Fibroblast of skin of right quadriceps (primary cell): Measurements from ENCODE around the gene KCNIP1.

ENCODE experiments used
- DNase-seq: peaks from one replicate; pipeline ENCODE4 v3.0.0-alpha.2; 2013

Gene KCNIP1

GRCh38 chr5:170603578-170604565 lies 100.1 kb downstream of the KCNIP1 start:
- DNase-seq, result peak; percentile 25

DNA sequence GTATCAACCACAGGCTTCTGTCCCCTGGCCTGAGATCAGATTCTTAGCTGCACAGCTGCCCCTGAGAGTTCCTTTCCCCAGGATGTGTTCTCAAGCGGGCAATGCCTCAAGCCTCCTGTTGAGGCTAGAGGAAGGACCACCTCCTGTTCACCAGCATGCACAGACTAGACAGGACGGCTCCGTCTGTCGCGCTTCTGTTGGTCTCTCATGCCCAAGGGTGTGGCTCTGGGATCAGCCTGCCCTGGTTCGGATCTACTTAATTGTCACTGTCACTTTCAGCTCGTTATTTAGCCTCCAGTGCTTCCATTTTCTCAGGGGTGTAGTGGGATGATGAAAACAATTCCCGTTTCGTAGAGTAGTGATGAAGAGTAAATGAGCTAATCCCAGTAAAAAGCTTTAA lies 103.1 kb downstream of the KCNIP1 start:
- DNase-seq, result no peak

DNA sequence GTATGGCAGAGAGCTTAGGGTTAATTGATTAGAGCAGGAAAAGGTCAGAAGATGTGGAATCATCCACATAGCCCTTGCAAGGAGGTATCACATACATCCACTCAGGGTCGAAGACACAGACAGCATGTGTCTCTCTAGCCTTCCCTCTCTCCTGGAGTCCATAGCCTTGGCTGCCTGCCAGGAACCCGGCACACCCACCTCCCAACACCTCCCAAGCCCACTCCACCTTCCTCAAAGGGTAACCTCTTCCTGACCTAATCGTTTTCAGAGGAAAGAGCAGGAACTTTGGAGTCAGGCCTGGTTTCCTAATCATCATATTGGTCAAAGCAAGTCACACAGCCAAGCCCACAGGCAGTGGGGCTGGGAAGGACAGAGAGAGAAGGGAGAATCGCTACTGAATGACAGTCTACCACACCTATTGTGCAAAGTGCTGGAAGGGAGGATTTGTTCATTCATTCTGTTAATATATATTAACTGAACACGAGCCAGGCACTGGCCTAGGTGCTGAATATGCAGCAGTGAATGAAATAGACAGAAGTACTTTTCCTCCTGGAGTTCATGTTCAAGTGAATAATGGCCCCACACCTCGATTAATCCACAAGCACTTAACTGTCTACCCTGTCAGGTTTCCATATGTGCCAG lies 107.8 kb downstream of the KCNIP1 start:
- DNase-seq, result no peak

- no peak for DNase-seq
These were observed 108.4 kb downstream of the KCNIP1 start for GRCh38 chr5:170612256-170612678.

DNA sequence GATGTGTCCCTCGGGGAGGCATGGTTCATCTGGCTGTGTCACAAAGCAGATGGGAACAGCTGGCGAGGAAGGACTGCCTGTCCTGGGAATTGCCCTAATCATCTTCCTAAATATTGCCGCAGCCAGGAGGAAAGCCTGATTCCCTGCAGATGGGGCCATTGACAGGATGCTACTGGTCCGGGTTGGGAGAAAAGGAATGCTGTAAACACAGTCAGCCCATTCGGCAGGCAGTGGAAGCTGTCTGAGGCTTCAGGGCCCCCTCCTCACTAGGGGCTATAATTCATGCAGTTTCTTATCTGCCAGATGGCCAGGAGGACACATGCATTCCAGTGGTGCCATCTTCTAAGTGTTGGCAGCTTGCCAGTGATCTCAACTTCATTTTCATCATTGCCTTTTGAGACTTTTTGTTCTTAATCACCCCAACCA lies 110.3 kb downstream of the KCNIP1 start:
- DNase-seq, result no peak

DNA sequence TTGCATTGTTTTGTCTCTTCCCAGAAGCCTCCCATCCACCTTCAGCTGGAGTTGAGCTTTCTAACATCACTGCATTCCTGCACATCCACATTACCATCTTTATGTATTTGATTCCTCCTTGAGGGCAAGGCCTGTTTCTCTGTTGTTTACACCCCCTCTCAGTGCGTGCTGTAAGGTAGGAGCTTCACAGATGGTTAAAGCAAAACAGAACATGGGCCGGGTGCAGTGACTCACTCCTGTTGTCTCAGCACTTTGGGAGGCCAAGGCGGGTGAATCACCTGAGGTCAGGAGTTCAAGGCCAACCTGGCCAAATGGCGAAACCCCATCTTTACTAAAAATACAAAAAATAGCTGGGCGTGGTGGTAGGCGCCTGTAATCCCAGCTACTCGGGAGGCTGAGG lies 110.9 kb downstream of the KCNIP1 start:
- peak; percentile 28 for DNase-seq

GRCh38 chr5:170617533-170618490 lies 114.0 kb downstream of the KCNIP1 start:
- no peak for DNase-seq

GRCh38 chr5:170619869-170620268 lies 116.0 kb downstream of the KCNIP1 start:
- DNase-seq, result no peak

- no peak for DNase-seq
These were observed 119.1 kb downstream of the KCNIP1 start for GRCh38 chr5:170622933-170623332.

GRCh38 chr5:170623576-170624181 lies 119.9 kb downstream of the KCNIP1 start:
- DNase-seq, result peak; percentile 29

DNA sequence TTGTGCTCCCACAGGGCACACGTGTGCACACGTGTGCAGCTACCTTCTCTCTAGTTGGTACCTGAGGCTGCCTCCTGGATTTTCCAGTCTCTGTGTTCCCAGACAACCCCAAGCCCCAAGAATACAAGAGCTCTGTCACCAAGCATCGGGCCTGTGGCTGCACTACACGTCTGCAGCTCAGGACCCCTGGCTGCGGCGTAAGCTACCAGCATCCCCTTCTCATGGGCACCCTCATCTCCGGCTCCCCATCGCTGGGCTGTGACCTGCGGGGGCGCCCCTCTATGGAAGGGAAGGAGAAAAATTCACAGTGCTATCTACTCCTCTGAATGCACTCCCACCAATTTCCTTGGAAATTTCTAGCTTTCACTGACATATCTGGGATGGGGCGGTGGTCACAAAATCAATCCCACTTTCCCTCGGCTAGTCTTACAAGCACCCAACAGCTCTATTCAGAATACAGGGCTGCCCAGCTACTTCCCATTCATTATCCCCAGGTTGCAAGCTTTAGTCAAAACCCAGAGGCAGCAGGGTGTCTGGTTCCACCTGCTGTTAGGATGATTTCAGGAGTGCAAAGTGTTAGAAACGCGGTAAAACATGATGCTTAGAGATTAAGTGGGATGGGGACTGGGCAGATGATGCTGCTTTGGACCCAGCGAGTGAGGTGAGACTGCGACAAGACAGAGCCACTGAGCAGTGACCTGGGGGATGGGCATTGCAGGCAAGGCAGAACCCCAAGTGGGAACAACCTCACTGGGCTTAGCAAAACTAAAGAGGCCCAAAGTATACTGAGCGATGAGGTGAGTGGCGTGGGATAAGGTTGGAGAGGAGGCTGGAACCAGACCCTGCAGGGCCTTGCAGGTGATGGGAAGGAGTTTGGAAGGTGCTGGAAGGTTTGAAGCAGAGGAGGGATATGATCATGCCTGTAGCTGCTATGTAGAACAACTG lies 121.7 kb downstream of the KCNIP1 start:
- no peak for DNase-seq

GRCh38 chr5:170626507-170627150 lies 122.8 kb downstream of the KCNIP1 start:
- no peak for DNase-seq

- DNase-seq, result no peak
These were observed 123.5 kb downstream of the KCNIP1 start for GRCh38 chr5:170627271-170627670.

DNA sequence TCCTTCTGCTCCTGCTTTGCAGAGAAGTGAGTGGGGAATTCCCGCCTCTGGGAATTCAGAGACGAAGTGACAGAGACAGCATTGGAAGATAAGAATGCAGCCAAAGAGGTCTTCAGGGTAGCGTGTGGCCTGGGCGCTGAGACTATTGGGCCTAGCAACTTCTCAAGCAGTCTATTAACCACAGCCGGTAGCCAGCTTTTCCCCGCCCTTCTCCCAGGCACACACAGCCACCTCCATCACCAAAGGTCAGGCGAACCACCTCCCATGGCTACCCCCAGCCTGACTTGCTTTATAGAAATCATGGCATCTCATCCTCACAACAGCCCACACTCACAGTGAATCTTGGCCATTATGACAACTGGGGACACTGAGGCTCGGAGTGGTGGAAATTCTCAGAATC lies 124.2 kb downstream of the KCNIP1 start:
- DNase-seq, result no peak

DNA sequence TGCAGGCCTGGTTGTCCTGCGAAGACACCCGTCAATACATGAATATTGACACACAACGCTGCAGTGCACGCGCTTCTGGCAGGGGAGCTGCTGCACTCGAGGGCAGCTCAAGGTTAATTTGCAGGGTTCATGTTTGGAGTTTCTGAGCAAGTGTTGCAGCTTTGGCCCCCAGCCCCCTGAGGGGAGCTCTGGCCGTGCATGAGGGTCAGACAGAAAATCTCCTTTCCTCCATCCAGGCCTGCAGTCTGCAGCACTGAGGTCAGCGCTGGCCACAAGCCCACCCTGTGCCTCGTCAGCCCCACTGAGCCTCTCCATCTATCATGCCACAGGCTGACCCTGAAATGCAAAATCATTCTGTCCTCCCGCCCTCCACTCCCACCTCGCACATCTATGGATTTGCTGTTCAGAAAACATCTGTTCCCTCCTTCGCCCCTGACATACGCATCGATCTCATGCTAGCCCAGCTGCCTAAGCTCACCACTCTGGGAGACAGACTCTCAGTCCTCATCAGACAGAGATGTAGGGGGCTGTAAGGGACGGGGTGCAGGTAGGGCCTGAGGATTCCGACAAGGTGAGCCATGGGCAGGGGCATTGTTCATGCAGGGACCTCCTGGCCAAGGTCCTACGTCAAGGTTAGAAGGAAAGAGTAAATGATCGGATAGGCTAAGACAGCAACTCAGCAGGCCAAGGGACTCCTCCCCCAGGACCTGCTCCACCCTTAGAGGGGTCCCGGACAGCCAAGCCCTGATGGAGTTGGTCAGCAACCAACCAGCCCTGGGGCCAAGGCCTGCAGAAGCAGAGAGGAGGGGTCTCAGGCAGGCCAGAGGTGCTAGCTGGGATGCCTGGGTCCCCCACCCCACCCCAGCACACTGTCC lies 125.1 kb downstream of the KCNIP1 start:
- DNase-seq, result no peak

- DNase-seq, result no peak
These were observed 125.9 kb downstream of the KCNIP1 start for GRCh38 chr5:170629566-170630175.

DNA sequence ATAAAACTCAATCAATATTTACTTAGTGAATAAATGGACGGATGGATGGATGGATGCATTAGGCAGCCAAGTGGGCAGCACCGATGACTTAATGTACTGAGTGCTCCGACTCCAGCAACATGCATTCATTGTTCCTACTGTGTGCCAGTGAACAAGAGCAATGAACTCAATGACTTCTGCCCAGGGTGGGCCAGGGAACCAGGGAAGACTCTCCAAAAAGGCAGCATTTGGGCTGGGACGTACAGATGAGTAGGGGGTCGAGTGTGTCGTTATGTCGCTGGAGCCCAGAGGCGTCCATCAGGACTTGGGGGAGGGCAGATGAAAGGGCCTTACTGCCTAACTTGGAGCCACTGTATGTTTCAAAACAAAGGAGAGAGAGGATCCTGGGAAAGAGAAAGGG lies 126.4 kb downstream of the KCNIP1 start:
- DNase-seq, result no peak

DNA sequence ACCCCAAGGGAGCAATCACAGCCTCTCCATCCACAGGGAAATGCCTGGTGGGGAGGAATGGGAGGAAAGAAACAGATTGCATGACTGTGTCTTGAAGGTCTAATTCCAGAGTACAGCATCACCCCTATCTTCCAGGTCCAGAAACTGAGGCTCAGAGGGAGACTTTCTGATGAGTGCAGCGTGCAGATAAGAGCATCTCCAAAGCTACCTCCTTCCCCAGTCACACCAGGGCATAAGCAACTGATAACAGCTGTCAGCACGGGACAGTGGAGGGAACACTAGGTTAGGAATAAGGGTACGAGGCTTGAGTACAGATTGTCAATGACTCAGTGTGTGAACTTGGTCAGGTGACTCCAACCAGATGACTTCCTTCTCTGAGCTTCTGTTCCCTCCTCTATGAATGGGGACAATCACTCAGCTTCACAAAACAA lies 126.9 kb downstream of the KCNIP1 start:
- no peak for DNase-seq
